NCI-H69 (cell line): Measurements from ENCODE around the gene PHF14.

Experiments
- DNase-seq: peaks from one replicate; lab custom pipeline; 2025; lab: John Stamatoyannopoulos, UW

PHF14 gene

GRCh38 chr7:11120068-11120664, 146.5 kb downstream of the PHF14 start:
- no peak for DNase-seq

GRCh38 chr7:11120675-11121220, 147.1 kb downstream of the PHF14 start:
- DNase-seq = no peak

GRCh38 chr7:11124856-11125559, 151.3 kb downstream of the PHF14 start:
- DNase-seq = no peak

- DNase-seq = no peak
These were observed 153.6 kb downstream of the PHF14 start for GRCh38 chr7:11127114-11127785.

- DNase-seq = no peak
These were observed 154.3 kb downstream of the PHF14 start for GRCh38 chr7:11127988-11128387.

GRCh38 chr7:11128498-11128897, 154.8 kb downstream of the PHF14 start:
- no peak for DNase-seq

GRCh38 chr7:11130012-11130411, 156.3 kb downstream of the PHF14 start:
- peak; percentile 35 for DNase-seq

- no peak for DNase-seq
These were observed 156.9 kb downstream of the PHF14 start for GRCh38 chr7:11130601-11131000.

GRCh38 chr7:11133436-11133959, 159.8 kb downstream of the PHF14 start:
- no peak for DNase-seq

GRCh38 chr7:11135573-11135972, 161.9 kb downstream of the PHF14 start:
- DNase-seq = no peak

- no peak for DNase-seq
These were observed 167.9 kb downstream of the PHF14 start for GRCh38 chr7:11141541-11141940.

- DNase-seq = peak; percentile 26
These were observed 180.0 kb downstream of the PHF14 start for GRCh38 chr7:11153694-11154093.

GRCh38 chr7:11155883-11156282, 182.2 kb downstream of the PHF14 start:
- no peak for DNase-seq

- DNase-seq = no peak
These were observed 187.8 kb downstream of the PHF14 start for GRCh38 chr7:11161499-11161898.

- DNase-seq = no peak
These were observed 189.5 kb downstream of the PHF14 start for GRCh38 chr7:11163220-11163619.

- DNase-seq = no peak
These were observed 192.4 kb downstream of the PHF14 start for GRCh38 chr7:11166051-11166450.

GRCh38 chr7:11168650-11169170, 195.0 kb downstream of the PHF14 start:
- peak; percentile 90 for DNase-seq

GRCh38 chr7:11170175-11170574, 196.5 kb downstream of the PHF14 start:
- peak; percentile 98 for DNase-seq

- no peak for DNase-seq
These were observed 197.3 kb downstream of the PHF14 start for GRCh38 chr7:11170863-11171568.

- DNase-seq = peak; percentile 55
These were observed 198.0 kb downstream of the PHF14 start for GRCh38 chr7:11171569-11172192.

- no peak for DNase-seq
These were observed 199.2 kb downstream of the PHF14 start for GRCh38 chr7:11172835-11173234.
